Upper lobe of left lung (tissue), 4 donors: ENCODE results near the gene TNS1.

Source experiments
- CTCF ChIP-seq, 6 experiments: fragments of 450-650 bp in 4 of 6; fragments of 200-600 bp in 2 of 6; sonication (generic) in 2 of 6; IDR thresholded peaks; one replicate each; pipeline ENCODE4 v1.5.1; 2016 to 2019; ENCODE audit warnings: antibody characterized with exemption in 6 of 6
- EP300 ChIP-seq, 4 donors: sonication (generic); formaldehyde crosslinking; IDR thresholded peaks; one replicate each; pipeline ENCODE4 v1.5.1; 2017; ENCODE audit warnings: antibody characterized with exemption in 4 of 4, control low read depth in 2 of 4
- POLR2A ChIP-seq, 4 donors: fragments of 450-650 bp; IDR thresholded peaks; one replicate each; pipeline ENCODE4 v1.5.1; 2016 to 2017; ENCODE audit warnings: antibody characterized with exemption in 4 of 4, mild to moderate bottlenecking in 2 of 4
- POLR2AphosphoS5 ChIP-seq, 2 donors: sonication (generic); formaldehyde crosslinking; IDR thresholded peaks; one replicate each; pipeline ENCODE4 v1.5.1; 2017; ENCODE audit warnings: antibody characterized with exemption in 2 of 2

- TF ChIP-seq CTCF (IDR thresholded peaks at IDR 0.05) (no peak), POLR2A (IDR thresholded peaks at IDR 0.05) (no peak), EP300 (IDR thresholded peaks at IDR 0.05) (peak in 2 of 4 donors; percentile 94), POLR2AphosphoS5 (IDR thresholded peaks at IDR 0.05) (peak in 1 of 2 donors; percentile 66)
These were observed 102.6 kb downstream of the TNS1 start for GRCh38 chr2:217900010-217900779.
